CD4-positive, alpha-beta T cell treated with Interleukin-2 at 100 ng/mL for 4 hours (primary cell): ENCODE measurements around the gene ZFYVE27.

Experiments used
- DNase-seq: peaks from one replicate; pipeline ENCODE4 v3.0.0-alpha.2; 2020; ENCODE audit warnings: low spot score

Gene ZFYVE27

GRCh38 chr10:97744405-97745035 is 7.6 kb downstream of the ZFYVE27 start:
- no peak for DNase-seq

GRCh38 chr10:97747573-97747972 is 10.6 kb downstream of the ZFYVE27 start:
- no peak for DNase-seq

GRCh38 chr10:97748116-97748515 is 11.2 kb downstream of the ZFYVE27 start:
- no peak for DNase-seq

- no peak for DNase-seq
Observed at GRCh38 chr10:97752956-97753355, 16.0 kb downstream of the ZFYVE27 start.

- no peak for DNase-seq
Observed at GRCh38 chr10:97754726-97755125, 17.8 kb downstream of the ZFYVE27 start.

- no peak for DNase-seq
Observed at GRCh38 chr10:97755718-97756117, 18.8 kb downstream of the ZFYVE27 start.

- no peak for DNase-seq
Observed at GRCh38 chr10:97757471-97757870, 20.5 kb downstream of the ZFYVE27 start.

GRCh38 chr10:97759158-97759887 is 22.4 kb downstream of the ZFYVE27 start:
- peak; percentile 33 for DNase-seq

GRCh38 chr10:97759946-97760345 is 23.0 kb downstream of the ZFYVE27 start:
- no peak for DNase-seq

- DNase-seq, result no peak
Observed at GRCh38 chr10:97760461-97761257, 23.7 kb downstream of the ZFYVE27 start.

GRCh38 chr10:97761331-97761865 is 24.5 kb downstream of the ZFYVE27 start:
- no peak for DNase-seq

GRCh38 chr10:97762056-97762455 is 25.1 kb downstream of the ZFYVE27 start:
- no peak for DNase-seq

GRCh38 chr10:97762816-97763215 is 25.9 kb downstream of the ZFYVE27 start:
- DNase-seq, result no peak

- no peak for DNase-seq
Observed at GRCh38 chr10:97763411-97763810, 26.5 kb downstream of the ZFYVE27 start.

GRCh38 chr10:97763947-97764346 is 27.0 kb downstream of the ZFYVE27 start:
- no peak for DNase-seq

- DNase-seq, result no peak
Observed at GRCh38 chr10:97764519-97764931, 27.6 kb downstream of the ZFYVE27 start.

- no peak for DNase-seq
Observed at GRCh38 chr10:97765201-97765600, 28.3 kb downstream of the ZFYVE27 start.

- no peak for DNase-seq
Observed at GRCh38 chr10:97766106-97766810, 29.3 kb downstream of the ZFYVE27 start.

- DNase-seq, result no peak
Observed at GRCh38 chr10:97766996-97767924, 30.3 kb downstream of the ZFYVE27 start.

- no peak for DNase-seq
Observed at GRCh38 chr10:97768322-97769315, 31.7 kb downstream of the ZFYVE27 start.
